ENCODE results near the gene AIFM2.
A peak's percentile ranks its signal among the peaks of the same experiment; 100 is the strongest.

AIFM2 gene

GRCh38 chr10:70146489-70147258 is 14.0 kb upstream of the AIFM2 start, which contains the start of gene TYSND1:
TSS of gene TYSND1 (minus strand) at chr10:70146700. CDS start at chr10:70146586, 114 bp downstream.
- CTCF ChIA-PET, result interaction anchor here (0.6 to 5.8 kb wide), 27 partner anchors 10 to 1687 kb away, joined by 3 to 92 read pairs (median 5); partner anchors contain the start of gene SAR1A
- POLR2A ChIA-PET, result interaction anchor here (0.6 kb wide), 1 partner anchor 710 kb away, joined by 3 read pairs; no protein-coding TSS in a partner anchor
- Histone ChIP-seq H3K27me3 (replicated peaks in 2 of 5; ENCODE audit: control insufficient read depth in 4 of 5, insufficient read depth in 5 of 5, low read length in 4 of 5) (peaks cover 0 to 3% (median 0%) of the 10 kb centered on the region in 5 experiments), H3K27ac (ENCODE audit: insufficient read depth in 1 of 2, low read depth in 1 of 2, low read length in 2 of 2, poor library complexity in 1 of 2, severe bottlenecking in 2 of 2) (peak within 1 kb of the TSS in 1 of 2 experiments; percentile 63), H3K4me3 (ENCODE audit: control insufficient read depth in 1 of 7, extremely low read depth in 1 of 7, insufficient read depth in 4 of 7, low read depth in 2 of 7, low read length in 6 of 7) (peak within 1 kb of the TSS; percentile 48 to 82 (median 76)), H3K4me1 (ENCODE audit: control extremely low read depth in 1 of 4, control insufficient read depth in 4 of 4, insufficient read depth in 4 of 4, low read length in 3 of 4) (peaks cover 3 to 28% (median 22%) of the 10 kb centered on the region in 4 experiments), H3K36me3 (ENCODE audit: control insufficient read depth in 4 of 4, insufficient read depth in 4 of 4, low read length in 3 of 4) (peaks cover 2 to 21% (median 12%) of the 10 kb centered on the region in 4 experiments), H3K9me3 (ENCODE audit: control extremely low read depth in 1 of 5, control insufficient read depth in 4 of 5, insufficient read depth in 2 of 5, low read depth in 1 of 5, low read length in 4 of 5) (no peaks in the 10 kb centered on the region)
- DNase-seq, result peak; percentile 95 to 98 (median 97)
- WGBS (ENCODE audit: insufficient coverage), result under 1% methylated on average over 35 of the region's 39 CpGs

- ChIA-PET POLR2A (interaction anchor here (0.6 kb wide), 1 partner anchor 711 kb away, joined by 3 read pairs; no protein-coding TSS in a partner anchor), CTCF (interaction anchor here (0.6 to 5.8 kb wide), 26 partner anchors 10 to 1688 kb away, joined by 3 to 92 read pairs (median 5); partner anchors contain the start of gene SAR1A)
- Histone ChIP-seq H3K36me3 (ENCODE audit: control insufficient read depth in 4 of 4, insufficient read depth in 4 of 4, low read length in 3 of 4) (peaks cover 2 to 14% (median 8%) of the 10 kb centered on the region in 4 experiments), H3K4me1 (ENCODE audit: control extremely low read depth in 1 of 4, control insufficient read depth in 4 of 4, insufficient read depth in 4 of 4, low read length in 3 of 4) (peaks cover 3 to 28% (median 22%) of the 10 kb centered on the region in 4 experiments), H3K27ac (ENCODE audit: insufficient read depth in 1 of 2, low read depth in 1 of 2, low read length in 2 of 2, poor library complexity in 1 of 2, severe bottlenecking in 2 of 2) (peak overlapping the region in 1 of 2 experiments; percentile 58), H3K27me3 (replicated peaks in 2 of 5; ENCODE audit: control insufficient read depth in 4 of 5, insufficient read depth in 5 of 5, low read length in 4 of 5) (peaks cover 0 to 3% (median 0%) of the 10 kb centered on the region in 5 experiments), H3K9me3 (ENCODE audit: control extremely low read depth in 1 of 5, control insufficient read depth in 4 of 5, insufficient read depth in 2 of 5, low read depth in 1 of 5, low read length in 4 of 5) (no peaks in the 10 kb centered on the region), H3K4me3 (ENCODE audit: control insufficient read depth in 1 of 7, extremely low read depth in 1 of 7, insufficient read depth in 4 of 7, low read depth in 2 of 7, low read length in 6 of 7) (peak overlapping the region; percentile 48 to 82 (median 76))
- DNase-seq, result peak; percentile 78 to 88 (median 85)
- WGBS (ENCODE audit: insufficient coverage), result 0% methylated on average over 86 of the region's 98 CpGs
These were observed 13.3 kb upstream of the AIFM2 start for GRCh38 chr10:70145666-70146488.

DNA sequence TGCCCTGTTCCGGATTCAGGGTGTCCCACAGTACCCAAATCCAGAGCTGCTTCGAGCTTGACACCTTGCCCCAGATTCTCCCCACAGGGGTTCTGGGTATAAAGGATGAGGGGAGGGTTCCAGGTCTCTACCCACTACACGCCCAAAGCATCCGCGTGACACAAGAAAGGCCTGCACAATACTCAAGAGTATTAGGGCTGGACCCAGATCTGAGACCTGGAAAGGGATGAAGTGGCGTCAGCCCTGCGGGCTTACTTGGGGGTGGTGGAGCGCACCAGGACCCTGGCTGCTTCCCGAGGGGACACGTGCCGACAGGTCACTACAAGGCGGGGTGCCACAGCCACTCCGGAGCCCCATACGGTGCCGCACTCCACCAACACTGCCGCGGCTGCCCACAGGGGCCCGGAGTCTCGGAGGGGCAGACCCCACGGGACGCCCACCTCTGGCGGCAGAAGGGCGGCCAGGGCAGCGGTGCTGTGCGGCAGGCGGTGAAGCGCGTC is 12.6 kb upstream of the AIFM2 start:
- no peak overlapping the region for H3K27ac ChIP-seq (ENCODE audit: insufficient read depth in 1 of 2, low read depth in 1 of 2, low read length in 2 of 2, poor library complexity in 1 of 2, severe bottlenecking in 2 of 2)

GRCh38 chr10:70144372-70145110 is 11.9 kb upstream of the AIFM2 start:
- Histone ChIP-seq H3K36me3 (ENCODE audit: control insufficient read depth in 4 of 4, insufficient read depth in 4 of 4, low read length in 3 of 4) (peaks cover 0 to 5% (median 3%) of the 10 kb centered on the region in 4 experiments), H3K9me3 (ENCODE audit: control extremely low read depth in 1 of 5, control insufficient read depth in 4 of 5, insufficient read depth in 2 of 5, low read depth in 1 of 5, low read length in 4 of 5) (no peaks in the 10 kb centered on the region), H3K4me3 (ENCODE audit: control insufficient read depth in 1 of 7, extremely low read depth in 1 of 7, insufficient read depth in 4 of 7, low read depth in 2 of 7, low read length in 6 of 7) (peak overlapping the region in 3 of 7 experiments; percentile 66 to 78 (median 76)), H3K27me3 (replicated peaks in 2 of 5; ENCODE audit: control insufficient read depth in 4 of 5, insufficient read depth in 5 of 5, low read length in 4 of 5) (peaks cover 0 to 3% (median 0%) of the 10 kb centered on the region in 5 experiments), H3K27ac (ENCODE audit: insufficient read depth in 1 of 2, low read depth in 1 of 2, low read length in 2 of 2, poor library complexity in 1 of 2, severe bottlenecking in 2 of 2) (no peak overlapping the region), H3K4me1 (ENCODE audit: control extremely low read depth in 1 of 4, control insufficient read depth in 4 of 4, insufficient read depth in 4 of 4, low read length in 3 of 4) (peaks cover 3 to 28% (median 22%) of the 10 kb centered on the region in 4 experiments)
- 89% methylated on average over 13 of the region's 18 CpGs for WGBS (ENCODE audit: insufficient coverage)
- DNase-seq, result no peak
- POLR2A ChIA-PET, result no interaction called here
- CTCF ChIA-PET, result interaction anchor here (1.0 to 5.8 kb wide), 8 partner anchors 9 to 93 kb away, joined by 3 to 92 read pairs (median 8); partner anchors contain the start of gene MACROH2A2

More for the DNA sequence above, 12.6 kb upstream of the AIFM2 start:
- Histone ChIP-seq H3K27me3 (replicated peaks in 2 of 5; ENCODE audit: control insufficient read depth in 4 of 5, insufficient read depth in 5 of 5, low read length in 4 of 5) (peaks cover 0 to 3% (median 0%) of the 10 kb centered on the region in 5 experiments), H3K4me1 (ENCODE audit: control extremely low read depth in 1 of 4, control insufficient read depth in 4 of 4, insufficient read depth in 4 of 4, low read length in 3 of 4) (peaks cover 3 to 28% (median 22%) of the 10 kb centered on the region in 4 experiments), H3K36me3 (ENCODE audit: control insufficient read depth in 4 of 4, insufficient read depth in 4 of 4, low read length in 3 of 4) (peaks cover 0 to 9% (median 6%) of the 10 kb centered on the region in 4 experiments), H3K9me3 (ENCODE audit: control extremely low read depth in 1 of 5, control insufficient read depth in 4 of 5, insufficient read depth in 2 of 5, low read depth in 1 of 5, low read length in 4 of 5) (no peaks in the 10 kb centered on the region), H3K4me3 (ENCODE audit: control insufficient read depth in 1 of 7, extremely low read depth in 1 of 7, insufficient read depth in 4 of 7, low read depth in 2 of 7, low read length in 6 of 7) (peak overlapping the region; percentile 20 to 78 (median 68))
- 18% methylated on average over 17 of the region's 28 CpGs for WGBS (ENCODE audit: insufficient coverage)
- no peak for DNase-seq
- ChIA-PET POLR2A (no interaction called here), CTCF (interaction anchor here (1.0 to 5.8 kb wide), 8 partner anchors 10 to 86 kb away, joined by 3 to 92 read pairs (median 14); no protein-coding TSS in a partner anchor)

- WGBS (ENCODE audit: insufficient coverage), result 96% methylated on average over 8 of the region's 10 CpGs
- Histone ChIP-seq H3K27ac (ENCODE audit: insufficient read depth in 1 of 2, low read depth in 1 of 2, low read length in 2 of 2, poor library complexity in 1 of 2, severe bottlenecking in 2 of 2) (no peak overlapping the region), H3K36me3 (ENCODE audit: control insufficient read depth in 4 of 4, insufficient read depth in 4 of 4, low read length in 3 of 4) (peaks cover 0 to 8% (median 4%) of the 10 kb centered on the region in 4 experiments), H3K9me3 (ENCODE audit: control extremely low read depth in 1 of 5, control insufficient read depth in 4 of 5, insufficient read depth in 2 of 5, low read depth in 1 of 5, low read length in 4 of 5) (no peaks in the 10 kb centered on the region), H3K4me3 (ENCODE audit: control insufficient read depth in 1 of 7, extremely low read depth in 1 of 7, insufficient read depth in 4 of 7, low read depth in 2 of 7, low read length in 6 of 7) (no peak overlapping the region), H3K4me1 (ENCODE audit: control extremely low read depth in 1 of 4, control insufficient read depth in 4 of 4, insufficient read depth in 4 of 4, low read length in 3 of 4) (peaks cover 3 to 28% (median 21%) of the 10 kb centered on the region in 4 experiments), H3K27me3 (replicated peaks in 2 of 5; ENCODE audit: control insufficient read depth in 4 of 5, insufficient read depth in 5 of 5, low read length in 4 of 5) (peaks cover 0 to 3% (median 0%) of the 10 kb centered on the region in 5 experiments)
- CTCF ChIA-PET, result interaction anchor here (5.8 kb wide), 1 partner anchor 25 kb away, joined by 92 read pairs; no protein-coding TSS in a partner anchor
- POLR2A ChIA-PET, result no interaction called here
- DNase-seq, result no peak
These were observed 9.9 kb upstream of the AIFM2 start for GRCh38 chr10:70142555-70142954.

- ChIA-PET POLR2A (no interaction called here), CTCF (interaction anchor here (2.9 kb wide), 1 partner anchor 24 kb away, joined by 15 read pairs; no protein-coding TSS in a partner anchor)
- DNase-seq, result no peak
- no peak overlapping the region for H3K27ac ChIP-seq (ENCODE audit: insufficient read depth in 1 of 2, low read depth in 1 of 2, low read length in 2 of 2, poor library complexity in 1 of 2, severe bottlenecking in 2 of 2)
- peaks cover 0 to 4% (median 0%) of the 10 kb centered on the region in 5 experiments for H3K27me3 ChIP-seq (replicated peaks in 2 of 5; ENCODE audit: control insufficient read depth in 4 of 5, insufficient read depth in 5 of 5, low read length in 4 of 5)
- 100% methylated on average over 2 of the region's 5 CpGs for whole genome bisulfite sequencing (ENCODE audit: insufficient coverage)
- H3K4me3 ChIP-seq (ENCODE audit: control insufficient read depth in 1 of 7, extremely low read depth in 1 of 7, insufficient read depth in 4 of 7, low read depth in 2 of 7, low read length in 6 of 7), result no peak overlapping the region
- H3K9me3 ChIP-seq (ENCODE audit: control extremely low read depth in 1 of 5, control insufficient read depth in 4 of 5, insufficient read depth in 2 of 5, low read depth in 1 of 5, low read length in 4 of 5), result no peaks in the 10 kb centered on the region
- peaks cover 0 to 9% (median 6%) of the 10 kb centered on the region in 4 experiments for H3K4me1 ChIP-seq (ENCODE audit: control extremely low read depth in 1 of 4, control insufficient read depth in 4 of 4, insufficient read depth in 4 of 4, low read length in 3 of 4)
- H3K36me3 ChIP-seq (ENCODE audit: control insufficient read depth in 4 of 4, insufficient read depth in 4 of 4, low read length in 3 of 4), result peaks cover 0 to 8% (median 4%) of the 10 kb centered on the region in 4 experiments
These were observed 7.7 kb upstream of the AIFM2 start for GRCh38 chr10:70140297-70140696.
